GM12875 (cell line): Measurements from ENCODE around the gene SLC13A3.
A peak's percentile ranks its signal among the peaks of the same experiment; 100 is the strongest.

Source experiments
- H3K4me3 ChIP-seq: one replicate; pipeline ENCODE4 v1.5.1; 2011; ENCODE audit warnings: low read depth, low read length, control low read depth
- TF ChIP-seq, protein P1 (sequence below): IDR thresholded peaks from 2 replicates; pipeline ENCODE4 v1.5.1; 2011; ENCODE audit warnings: low read depth, mild to moderate bottlenecking, control low read depth, inconsistent platforms, low read length, moderate library complexity, borderline replicate concordance; ENCODE audit not compliant: insufficient read depth

SLC13A3 gene

DNA sequence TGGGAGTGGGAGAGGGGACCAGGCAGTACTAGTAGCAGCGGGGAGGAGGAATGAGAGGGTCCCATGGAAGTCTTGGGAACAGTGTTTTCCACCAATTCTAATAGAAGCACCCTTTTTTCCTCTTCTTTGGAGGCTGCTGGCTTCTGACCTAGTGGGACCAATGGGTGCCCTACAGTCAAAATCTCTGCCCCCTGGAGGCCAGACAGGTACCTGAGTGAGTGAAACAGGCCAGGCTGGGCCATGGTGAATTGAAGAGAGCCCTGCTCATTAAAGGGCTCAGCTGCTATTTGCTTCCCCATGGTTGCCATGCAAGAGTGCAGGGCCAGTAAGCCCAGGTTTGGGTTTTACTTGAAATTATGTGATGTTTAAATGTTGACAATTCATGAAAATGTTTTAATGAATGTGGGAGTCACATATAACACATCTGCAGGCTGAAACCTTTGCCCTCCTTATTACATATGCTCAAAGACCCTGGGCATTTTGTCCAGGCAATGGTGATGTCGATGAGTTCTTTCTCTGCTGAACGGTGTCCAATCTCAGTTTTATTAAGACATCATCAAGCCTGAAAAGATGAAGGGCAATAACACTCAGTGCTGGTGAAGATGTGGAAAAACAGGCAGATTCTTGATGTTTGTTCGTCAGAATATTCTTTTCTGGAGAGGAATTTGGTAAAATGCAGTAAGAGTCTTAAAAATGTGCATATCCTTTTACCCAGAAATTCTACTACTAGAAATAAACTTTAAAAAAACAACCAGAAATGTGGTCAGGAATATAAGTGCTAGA lies 58.5 kb downstream of the SLC13A3 start:
- no peak overlapping the region for H3K4me3 ChIP-seq
- TF ChIP-seq, protein P1, sequence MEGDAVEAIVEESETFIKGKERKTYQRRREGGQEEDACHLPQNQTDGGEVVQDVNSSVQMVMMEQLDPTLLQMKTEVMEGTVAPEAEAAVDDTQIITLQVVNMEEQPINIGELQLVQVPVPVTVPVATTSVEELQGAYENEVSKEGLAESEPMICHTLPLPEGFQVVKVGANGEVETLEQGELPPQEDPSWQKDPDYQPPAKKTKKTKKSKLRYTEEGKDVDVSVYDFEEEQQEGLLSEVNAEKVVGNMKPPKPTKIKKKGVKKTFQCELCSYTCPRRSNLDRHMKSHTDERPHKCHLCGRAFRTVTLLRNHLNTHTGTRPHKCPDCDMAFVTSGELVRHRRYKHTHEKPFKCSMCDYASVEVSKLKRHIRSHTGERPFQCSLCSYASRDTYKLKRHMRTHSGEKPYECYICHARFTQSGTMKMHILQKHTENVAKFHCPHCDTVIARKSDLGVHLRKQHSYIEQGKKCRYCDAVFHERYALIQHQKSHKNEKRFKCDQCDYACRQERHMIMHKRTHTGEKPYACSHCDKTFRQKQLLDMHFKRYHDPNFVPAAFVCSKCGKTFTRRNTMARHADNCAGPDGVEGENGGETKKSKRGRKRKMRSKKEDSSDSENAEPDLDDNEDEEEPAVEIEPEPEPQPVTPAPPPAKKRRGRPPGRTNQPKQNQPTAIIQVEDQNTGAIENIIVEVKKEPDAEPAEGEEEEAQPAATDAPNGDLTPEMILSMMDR, result peak; percentile 34; the same call in 1 of the 2 replicates

DNA sequence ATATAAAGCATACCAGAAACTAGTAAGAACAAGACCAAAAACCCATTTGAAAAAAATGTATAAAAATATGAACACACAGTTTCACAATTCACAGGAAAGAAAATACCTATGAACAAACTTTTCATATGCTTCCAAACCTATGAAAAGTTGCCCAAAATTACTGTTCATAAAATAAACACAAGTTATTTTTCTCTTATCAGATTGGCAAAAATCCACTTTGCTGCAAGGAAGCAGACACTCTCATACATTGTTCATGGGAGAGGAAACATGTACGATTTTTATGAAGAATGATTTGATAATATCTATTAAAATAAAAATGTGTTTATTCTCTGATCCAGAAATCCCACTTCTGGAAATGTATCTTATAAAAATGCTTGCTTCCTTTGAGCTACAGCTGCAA lies 60.8 kb downstream of the SLC13A3 start:
- TF ChIP-seq, protein P1, result no peak
- no peak overlapping the region for H3K4me3 ChIP-seq

DNA sequence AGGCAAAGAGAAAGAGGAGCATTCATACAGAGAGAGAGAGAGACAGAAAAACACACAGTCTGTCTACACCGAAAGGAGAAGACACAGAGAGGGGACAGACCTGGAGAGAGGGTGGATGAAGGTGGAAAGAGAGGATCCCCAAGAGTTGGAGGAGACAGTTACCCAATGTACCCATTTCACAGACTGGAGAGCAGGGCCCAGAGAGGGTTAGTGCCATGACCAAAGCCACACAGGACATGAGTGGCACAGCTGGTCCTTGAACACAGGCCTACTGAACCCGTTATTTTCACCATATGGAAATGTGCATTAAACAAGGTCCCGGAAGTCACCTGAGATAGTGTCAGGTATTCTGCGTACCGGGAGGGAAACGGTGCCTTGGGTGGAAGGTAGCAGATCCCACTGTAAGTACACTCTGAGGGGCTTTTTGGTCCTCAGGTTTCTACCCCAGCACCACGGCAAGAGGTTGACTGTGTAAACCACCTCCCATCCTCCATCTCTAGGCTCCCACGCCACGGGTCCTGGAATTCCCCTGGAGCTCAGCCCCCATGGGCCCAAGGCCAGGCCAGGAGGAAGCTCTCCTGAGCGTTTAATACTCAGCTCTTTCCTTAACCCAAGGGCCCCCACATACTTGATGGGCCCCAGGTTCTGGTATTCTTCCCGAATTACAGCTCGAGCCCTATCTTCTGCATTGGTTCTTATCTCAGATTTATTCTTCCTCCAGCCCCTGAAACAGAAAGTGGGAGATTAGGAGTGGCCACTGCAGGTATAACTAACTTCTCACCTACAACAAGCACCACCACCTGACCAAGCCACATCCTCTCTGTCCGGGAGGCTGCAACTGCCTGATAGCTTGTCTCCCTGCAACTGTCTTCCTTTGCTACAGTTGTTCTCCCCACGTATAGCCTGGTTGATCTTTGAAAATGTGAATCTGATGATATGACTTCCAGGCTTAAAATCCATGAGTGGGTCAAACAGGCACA lies 62.4 kb downstream of the SLC13A3 start:
- TF ChIP-seq, protein P1, result no peak
- H3K4me3 ChIP-seq, result no peak overlapping the region

DNA sequence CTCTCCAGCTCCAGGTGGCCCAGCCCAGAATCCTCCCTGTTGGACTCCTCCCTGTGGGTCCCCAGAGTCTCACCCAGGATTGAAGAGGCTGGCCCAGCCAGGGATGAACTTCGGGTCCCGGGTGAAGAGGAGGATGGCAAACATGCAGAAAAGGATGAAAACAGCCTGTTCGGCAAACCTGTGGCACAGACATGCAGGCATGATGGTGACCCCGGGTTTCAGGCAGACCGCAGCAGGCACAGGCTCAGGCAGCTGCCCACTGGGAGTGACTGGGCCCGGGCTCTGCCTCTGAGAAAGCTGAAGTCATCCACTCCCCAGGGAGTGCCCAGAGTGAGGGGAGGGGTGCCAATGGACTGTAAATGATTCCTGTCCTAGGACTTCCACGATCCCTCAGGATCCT lies 63.3 kb downstream of the SLC13A3 start:
- TF ChIP-seq, protein P1, result no peak
- no peak overlapping the region for H3K4me3 ChIP-seq

DNA sequence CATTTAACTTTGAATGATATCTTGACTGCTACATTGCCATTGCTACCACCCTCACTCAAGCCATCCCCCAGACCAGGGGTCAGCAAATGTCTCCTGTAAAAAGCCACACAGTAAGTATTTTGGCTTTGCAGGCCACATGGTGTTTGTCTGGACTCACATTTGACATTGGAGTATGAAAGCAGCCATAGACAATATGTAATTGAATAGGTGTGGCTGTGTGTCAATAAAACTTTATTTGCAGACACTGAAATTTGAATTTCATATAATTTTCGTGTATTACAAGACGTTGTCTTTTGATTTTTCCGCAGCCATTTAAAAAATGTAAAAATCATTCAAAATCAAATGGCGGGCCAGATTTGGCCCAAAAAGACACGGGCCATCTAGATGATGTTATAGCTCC lies 64.5 kb downstream of the SLC13A3 start:
- no peak overlapping the region for H3K4me3 ChIP-seq
- TF ChIP-seq, protein P1, result no peak

DNA sequence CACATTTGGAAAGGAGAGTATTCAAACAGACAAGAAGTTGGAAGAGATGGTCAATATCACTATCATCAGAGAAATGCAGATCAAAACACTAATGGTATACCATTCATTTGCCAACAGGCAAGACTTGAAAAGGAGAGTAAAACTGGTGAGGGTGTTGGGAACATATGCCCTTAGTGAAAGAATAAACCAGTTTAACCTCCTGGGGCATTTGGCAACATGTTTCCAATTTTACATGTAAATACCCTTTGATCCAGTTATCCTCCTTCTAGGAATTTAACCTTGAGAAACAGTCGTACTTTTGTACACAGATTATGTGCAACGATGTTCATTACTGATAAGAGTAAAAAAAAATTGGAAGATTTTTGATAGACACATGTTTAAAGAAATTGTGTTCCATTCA lies 66.8 kb downstream of the SLC13A3 start:
- no peak overlapping the region for H3K4me3 ChIP-seq
- TF ChIP-seq, protein P1, result no peak
